Measurements from ENCODE around the gene HNRNPR. TPM values are rescaled to one million over a fixed set of nuclear protein-coding genes. Genes with fewer than 3 reads are reported as not detected.
"Not testable (repeated sequence)": the region's sequence is repeated elsewhere in the genome, so short reads cannot be mapped to it uniquely, and the experiment has no call there.

HNRNPR gene
- 125 TPM for polyA plus RNA-seq (ENCODE audit: insufficient read length)

DNA sequence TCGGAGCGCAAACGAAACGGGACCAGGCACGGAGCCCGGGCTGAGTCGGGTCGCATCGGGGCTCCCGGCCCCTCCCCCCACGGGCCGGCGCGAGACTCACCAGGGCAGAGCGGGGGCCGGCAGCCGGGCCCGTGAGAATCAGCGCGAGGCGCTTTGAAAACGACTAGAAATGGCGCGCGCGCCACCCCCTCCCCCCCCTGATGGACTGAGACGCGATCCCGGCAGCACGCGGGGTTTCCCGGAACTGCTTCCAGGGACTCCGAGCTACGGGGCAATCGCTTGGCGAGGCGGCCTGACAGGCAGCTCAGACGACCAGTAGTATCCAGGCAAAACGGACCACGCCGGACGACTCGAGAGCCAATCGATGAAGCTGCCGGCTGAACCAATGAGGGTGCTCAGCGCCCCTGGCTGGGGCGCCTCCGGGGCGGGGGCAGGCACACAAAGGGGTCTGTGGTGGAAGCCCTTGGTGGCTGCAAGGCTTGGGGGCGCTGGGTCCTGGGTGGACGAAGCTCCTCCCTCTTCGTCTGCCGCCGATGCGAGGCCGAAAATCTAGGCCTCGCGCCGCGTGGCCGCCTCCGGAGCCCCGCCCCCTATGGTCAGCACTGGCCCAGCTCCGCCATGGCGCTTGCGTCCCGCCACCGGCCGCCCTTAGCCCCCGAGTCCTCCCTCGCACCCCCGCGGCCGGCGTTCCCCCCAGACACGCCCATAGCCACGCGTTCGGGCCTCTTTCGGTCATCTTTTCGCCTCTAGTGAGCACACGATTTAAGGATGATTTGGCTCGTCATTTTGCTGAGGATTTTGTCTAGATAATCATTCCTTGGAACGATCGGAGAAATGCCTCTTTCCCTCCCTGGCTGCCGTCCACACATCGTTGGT is at the start of gene HNRNPR:
TSS of gene HNRNPR (minus strand) at position 174 of the 876 bp plus-strand sequence. CDS start 3,276 bp downstream, outside the sequence.
- DNase-seq = peak; percentile 100

DNA sequence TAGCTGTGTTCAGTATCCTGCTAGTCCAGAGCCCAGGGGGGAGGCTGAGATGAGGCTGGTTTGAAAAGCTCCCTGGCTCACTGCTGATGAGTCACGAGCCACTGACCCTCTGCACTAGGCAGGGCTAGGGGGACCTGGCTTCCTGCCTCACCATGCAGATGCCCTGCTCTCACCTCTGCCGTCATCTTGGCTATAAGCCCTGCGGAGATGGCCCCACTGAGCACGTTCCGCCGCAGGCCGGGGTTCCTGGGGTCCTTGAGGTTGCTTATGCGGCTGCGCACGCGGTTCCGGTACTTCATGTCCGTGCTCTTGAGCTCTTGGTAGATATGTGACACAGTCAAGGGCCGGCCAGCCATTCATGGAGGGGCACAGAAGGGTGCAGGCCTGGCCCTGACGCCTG is 49.6 kb upstream of the HNRNPR start:
- DNase-seq = no peak

DNA sequence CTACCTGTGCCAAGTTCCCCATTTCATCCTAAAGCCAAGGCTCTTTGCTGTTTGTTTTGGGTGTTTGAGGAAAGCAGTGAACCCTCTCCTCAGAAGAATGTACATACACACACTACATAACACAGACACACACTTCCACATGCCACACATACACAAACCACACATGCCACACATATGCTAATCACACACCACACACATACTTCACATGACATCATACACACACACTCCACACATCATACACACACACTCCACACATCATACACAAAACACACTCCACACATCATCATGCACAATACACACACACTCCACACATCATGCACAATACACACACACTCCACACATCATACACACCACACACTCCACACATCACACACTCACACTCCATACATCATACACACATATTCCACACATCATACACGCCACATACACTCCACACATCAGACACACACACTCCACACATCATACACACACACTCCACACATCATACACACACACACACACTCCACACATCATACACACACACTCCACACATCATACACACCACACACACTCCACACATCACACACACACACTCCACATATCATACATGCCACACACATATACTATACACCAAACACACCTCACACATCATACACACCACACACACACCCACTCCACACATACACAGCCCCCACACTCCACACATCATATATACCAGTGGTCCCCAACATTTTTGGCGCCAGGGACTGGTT is 48.2 kb upstream of the HNRNPR start:
- no peak for DNase-seq

DNA sequence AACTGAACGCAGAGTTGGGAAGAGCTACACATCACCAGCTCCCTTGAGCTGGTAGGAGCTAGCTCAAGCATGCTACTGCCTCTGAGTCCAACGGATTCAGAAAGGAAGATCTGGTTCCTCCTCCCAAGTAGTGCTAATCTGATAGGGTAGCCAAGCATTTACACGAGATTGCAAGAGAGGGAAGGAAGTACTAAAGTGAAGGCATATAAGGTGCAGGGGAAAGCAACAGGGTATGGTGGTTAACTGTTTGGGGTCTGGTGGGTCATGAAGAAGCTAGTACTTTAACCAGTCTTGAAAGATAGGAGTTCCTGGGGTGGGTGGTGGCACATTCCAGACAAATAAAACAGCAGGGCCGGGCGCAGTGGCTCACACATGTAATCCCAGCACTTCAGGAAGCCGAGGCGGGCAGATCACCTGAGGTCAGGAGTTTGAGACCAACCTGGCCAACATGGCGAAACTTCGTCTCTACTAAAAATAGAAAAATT is 45.8 kb upstream of the HNRNPR start:
- no peak for DNase-seq

DNA sequence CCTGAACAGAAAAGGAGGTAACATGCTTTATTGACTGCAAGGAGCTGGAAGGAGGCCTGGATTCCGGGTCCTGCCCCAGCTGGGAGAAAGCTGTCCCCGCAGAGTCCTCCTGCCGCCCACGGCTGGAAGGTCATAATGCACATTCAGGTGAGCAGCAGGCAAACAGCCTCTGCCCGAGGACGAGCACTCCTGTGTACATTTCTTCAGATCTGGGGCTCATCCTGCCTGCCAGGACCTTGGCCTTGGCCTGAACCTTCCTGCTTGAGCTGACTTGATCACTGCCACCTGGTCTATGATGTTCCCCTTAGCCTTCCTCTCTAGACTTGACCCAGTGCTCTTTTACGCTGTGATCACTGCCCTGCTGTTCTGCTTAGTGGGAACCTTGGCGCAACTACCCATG is 43.4 kb upstream of the HNRNPR start:
- DNase-seq = no peak

DNA sequence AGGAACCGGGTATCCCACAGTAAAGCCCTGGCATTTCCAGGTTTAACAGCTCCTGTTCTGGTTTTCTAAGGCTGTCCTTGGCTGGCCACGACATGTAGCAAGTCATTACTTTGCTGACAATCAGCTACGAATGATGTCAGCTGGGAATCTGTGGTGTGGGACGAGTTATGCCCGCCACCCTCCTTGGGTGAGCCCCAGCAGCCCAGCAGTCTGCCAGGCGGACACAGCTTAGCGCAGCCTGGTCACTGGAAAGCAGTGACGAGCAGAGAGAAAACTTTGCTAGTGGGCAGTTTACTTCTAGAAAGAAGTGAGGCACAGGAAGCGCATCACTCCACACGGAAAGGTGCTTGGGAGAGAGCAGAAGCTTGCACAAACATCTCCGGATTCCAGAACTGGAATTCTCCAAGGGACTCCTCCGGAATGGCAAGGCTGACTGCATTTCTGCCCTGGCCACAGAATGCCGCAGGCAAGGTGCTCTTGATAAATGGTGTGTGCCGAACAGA is 41.1 kb upstream of the HNRNPR start:
- DNase-seq = no peak

DNA sequence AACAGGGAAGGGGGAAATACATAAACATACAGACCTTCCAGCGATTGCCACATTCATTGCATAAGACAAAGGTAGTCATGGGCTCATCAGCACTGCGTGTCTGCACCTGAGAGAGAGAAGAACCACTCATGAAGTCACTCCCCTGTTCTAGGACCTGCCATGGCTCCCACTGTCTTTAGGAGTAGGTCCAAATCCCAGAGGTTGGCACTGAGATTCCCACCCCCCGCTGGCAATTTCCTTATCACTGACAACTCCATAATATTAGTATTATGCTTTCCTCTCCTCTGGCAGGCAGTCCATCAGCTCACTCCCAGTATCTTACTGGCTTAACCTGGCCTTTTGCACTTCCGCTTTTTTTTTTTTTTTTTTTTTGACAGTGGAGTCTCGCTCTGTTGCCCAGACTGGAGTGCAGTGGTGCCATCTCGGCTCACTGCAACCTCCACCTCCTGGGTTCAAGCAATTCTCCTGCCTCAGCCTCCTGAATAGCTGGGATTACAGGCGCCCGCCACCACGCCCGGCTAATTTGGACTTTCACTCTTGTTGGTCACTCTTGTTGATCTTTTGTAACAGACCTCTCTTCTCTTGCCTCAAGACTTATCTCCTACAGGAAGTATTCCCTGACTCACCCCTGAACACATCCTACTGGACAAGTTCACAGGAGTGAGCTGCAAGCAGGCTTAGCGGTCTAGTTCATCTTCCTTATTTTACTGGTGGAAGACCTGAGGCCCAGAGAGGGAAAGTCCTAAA is 40.4 kb upstream of the HNRNPR start:
- DNase-seq = no peak

DNA sequence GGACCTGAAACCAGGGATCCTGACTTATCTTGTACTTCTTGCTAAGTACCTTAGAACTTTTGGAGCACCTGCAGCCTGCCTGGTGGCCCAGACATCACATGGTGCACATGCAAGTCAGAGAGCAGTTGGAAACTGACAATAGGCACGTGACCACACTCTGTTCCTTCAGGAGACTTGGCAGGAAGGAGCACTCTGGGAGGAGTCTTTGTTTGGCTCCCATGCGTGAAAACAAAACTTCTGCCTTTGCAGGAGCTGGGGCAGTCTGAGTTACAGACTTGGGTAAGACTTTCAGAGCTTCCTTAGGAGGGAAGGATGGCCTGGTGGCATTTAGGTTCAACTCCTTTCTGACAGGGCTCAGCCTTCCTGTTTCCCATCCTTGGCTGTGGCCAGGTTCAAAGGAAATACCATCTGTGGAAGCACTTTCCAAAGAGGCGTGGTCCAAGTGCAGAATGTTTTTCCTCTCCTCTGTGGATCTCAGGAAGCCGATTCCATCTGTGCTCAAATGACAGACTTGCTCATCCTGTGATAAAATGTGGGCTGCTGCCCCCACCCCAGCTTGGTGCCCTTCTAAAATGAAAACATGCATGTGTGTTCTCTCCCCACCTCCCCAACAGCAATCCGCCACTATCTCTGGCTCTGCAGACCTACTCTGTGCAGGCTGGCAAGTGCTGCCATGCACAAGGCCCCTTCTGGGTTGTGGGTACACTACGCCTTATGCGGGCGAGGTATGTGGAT is 39.7 kb upstream of the HNRNPR start:
- peak; percentile 41 for DNase-seq

DNA sequence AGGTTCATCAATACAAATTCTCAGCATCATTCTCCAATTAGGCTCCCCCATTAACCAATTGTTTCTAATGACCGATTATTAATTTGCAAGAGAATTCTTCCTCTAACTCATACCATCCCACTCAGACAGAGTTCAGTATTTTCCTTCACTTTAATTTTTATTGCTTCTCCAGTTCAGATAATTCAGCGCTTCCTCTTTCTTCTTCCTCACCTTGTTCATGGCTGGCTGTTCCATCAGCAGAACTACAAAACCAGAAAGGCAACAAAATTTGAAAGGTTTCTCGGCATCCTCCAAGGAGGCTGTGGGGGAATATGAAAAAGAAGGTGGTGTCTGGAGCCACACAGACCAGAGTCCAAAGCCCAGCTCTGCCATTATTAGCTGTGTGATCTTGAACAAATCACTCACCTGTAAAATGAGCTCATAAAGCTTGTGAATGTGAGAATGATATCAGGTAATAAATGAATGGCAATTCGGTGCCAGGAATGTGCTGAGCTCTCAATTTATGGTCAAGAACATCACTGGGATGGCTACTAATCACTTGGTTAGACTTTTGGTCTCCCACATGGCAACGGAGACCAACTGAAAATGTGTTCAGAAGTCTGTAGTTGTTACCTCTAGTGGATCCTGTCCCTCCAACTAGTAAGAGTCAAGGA is 37.3 kb upstream of the HNRNPR start:
- no peak for DNase-seq

DNA sequence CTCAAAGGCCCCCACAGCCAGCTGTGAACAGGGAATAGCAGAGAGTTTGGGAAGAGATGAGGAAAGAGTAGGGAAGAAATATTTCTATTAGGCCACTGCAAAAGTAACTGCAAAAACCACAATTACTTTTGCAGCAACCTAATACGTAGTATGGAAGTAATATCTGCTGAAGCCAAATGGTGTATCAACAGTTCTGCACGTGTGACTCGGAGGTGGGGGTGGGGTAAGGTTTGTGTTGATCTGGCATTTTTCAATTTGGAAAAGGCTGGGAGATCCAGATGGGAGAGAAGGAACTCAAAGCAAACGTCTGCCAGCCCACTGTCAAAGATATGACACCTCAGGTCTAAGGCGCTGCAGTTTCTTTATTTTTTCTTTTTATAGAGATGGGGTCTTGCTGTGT is 36.6 kb upstream of the HNRNPR start:
- no peak for DNase-seq

DNA sequence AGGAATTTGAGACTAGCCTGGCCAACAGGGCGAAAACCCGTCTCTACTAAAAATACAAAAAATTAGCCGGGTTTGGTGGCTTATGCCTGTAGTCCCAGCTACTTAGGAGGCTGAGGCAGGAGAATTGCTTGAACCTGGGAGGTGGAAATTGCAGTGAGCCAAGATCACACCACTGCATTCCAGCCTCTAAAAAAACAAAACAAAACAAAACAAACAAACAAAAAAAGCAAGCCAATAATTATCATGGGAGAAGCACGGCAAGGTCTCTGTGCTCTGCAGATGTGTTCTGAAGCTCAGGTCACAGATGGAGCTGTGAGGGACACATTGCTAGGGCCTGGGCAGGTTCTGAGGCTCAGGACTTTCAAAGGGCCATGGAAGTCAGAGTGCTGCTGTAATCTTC is 36.2 kb upstream of the HNRNPR start:
- DNase-seq = not testable (repeated sequence)

DNA sequence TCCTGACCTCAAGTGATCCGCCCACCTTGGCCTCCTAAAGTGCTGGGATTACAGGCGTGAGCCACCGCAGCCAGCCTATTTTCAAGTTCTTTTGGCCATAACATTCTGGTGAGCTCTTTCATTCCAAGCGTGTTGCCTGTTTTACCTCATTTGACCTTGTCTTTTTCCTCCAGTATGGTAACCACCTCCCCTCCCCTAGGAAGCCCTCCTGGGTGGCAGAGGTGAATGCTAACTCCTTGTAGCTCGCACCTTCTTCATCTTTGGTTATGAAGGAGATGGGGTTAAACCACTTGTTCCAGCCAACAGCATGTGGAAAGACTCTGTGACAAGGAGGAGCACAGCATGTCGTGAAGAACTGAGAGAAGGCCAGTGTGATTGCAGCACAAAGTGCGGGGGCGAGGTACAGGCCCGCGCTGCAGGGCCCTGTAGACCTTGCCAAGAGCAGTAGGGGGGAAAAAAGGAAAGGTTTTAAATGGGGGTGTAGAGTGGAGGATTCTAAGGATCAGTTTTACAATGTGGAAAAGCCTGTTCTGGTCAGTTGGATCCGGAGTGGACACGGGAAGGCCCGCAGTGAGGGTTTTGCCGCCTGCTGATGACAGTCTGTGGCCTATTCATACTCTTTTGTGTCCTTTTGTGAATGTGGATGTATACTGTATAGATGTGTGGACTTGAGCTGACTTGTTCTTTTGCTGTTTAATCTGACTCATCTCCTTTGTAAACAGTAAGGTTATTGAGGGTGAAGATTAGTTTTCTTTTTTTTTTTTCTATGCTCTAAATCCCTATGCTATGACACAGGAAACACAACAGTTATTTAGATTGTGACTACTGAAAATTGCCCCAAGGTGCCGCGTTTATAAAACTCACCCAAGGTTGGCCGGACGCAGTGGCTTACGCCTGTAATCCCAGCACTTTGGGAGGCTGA is 33.1 kb upstream of the HNRNPR start:
- DNase-seq = no peak

DNA sequence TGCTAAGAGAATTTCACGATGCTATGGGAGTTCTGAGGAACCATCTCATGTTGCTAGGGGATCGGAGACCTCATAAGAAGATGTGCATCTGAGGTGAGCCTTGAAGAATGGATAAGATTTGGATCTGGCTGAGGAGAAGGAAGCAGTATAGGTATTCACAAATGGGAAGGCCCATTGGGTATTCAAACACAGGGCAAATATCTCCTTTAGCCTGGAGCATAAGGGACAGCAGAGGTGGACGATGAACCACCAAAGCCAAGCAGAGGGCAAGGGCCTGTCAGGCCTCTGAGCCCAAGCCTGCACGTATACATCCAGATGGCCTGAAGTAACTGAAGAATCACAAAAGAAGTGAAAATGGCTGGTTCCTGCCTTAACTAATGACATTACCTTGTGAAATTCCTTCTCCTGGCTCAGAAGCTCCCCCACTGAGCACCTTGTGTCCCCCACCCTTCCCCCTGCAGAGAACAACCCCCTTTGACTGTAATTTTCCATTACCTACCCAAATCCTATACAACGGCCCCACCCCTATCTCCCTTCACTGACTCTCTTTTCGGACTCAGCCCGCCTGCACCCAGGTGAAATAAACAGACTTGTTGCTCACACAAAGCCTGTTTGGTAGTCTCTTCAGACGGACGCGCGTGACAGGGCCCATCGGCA is 30.1 kb upstream of the HNRNPR start:
- DNase-seq = not testable (repeated sequence)

DNA sequence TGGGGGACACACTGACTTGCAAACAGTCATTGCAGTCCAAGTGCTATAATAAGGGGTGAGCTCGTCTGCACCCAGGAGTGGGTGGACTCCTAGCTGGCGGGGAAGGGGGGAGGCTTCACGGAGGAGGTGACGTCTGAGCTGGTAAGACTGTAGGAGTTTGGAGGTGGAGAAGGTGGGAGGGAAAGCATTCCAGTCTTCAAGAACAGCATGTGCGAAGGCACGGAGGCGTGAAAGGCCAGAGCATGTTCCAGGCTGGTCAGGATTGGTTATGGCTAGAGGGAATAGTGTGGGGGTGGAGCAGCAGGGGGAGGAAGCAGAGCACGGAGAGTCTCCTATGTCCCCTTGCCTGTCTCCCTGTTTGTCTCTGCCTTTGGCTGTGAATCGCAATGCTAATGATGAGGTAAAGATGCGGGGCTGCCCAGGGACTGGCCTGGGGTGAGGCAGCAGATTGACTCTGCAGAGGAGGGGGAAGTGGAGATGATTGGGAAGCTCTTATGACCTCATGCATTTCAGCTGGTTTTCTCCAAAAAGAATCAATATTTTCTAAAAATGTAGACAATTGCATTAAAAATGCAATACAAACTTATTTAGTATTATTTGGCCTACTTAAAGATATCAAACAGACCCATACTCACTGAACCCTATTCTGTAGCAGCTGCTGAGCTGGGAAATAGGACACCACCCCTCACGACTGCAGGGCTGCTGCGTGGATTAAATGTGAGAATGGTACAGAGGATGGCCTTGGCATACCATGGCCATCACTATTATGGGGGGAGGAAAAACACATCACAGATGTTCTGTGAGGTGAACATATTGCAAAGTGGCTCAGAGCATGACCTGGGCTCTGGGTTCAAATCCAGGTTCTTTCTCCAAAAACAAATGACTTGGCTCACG is 28.1 kb upstream of the HNRNPR start:
- no peak for DNase-seq

DNA sequence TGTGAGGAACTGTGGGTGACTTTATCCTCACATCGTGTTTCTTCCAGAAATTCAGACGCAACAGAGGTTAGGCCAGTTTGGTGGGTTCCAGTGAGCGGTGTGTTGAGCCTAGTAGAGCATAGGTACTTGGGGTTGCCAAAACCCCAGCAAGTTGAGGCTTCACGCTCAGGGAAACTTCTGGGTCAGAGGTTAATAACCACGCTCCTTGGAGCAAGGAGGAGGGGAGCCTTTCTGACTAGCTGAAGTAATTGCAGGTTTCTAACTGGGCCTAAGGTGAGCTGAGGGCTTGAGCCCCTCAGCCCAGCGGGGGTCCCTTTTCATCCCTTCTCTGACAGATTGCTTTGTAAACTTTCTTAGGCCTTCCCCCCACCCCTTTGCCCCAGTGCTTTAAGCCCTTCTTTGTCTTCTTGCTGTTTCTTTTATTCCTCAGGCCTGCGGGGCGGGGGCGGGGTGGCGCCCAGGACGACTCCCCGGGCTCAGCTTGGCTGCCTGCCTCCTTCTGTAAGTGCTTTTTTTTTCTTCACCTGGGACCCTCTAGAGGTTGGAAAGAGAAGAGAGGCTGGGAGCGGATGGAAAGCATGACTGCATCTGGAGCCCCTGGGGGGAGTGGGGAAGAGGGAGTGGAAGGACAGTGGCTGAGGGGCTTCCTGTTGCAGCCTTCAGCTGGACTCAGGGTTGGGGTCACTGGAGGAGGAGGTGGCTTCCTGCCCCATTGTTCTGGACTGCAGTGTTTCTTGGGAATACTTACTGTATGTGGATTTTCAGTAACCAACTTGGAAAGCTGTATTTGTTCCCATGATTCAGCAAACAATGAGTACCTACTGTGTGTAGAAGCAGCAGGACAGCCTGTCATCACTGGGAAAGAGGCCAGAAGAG is 26.9 kb upstream of the HNRNPR start:
- DNase-seq = peak; percentile 62

DNA sequence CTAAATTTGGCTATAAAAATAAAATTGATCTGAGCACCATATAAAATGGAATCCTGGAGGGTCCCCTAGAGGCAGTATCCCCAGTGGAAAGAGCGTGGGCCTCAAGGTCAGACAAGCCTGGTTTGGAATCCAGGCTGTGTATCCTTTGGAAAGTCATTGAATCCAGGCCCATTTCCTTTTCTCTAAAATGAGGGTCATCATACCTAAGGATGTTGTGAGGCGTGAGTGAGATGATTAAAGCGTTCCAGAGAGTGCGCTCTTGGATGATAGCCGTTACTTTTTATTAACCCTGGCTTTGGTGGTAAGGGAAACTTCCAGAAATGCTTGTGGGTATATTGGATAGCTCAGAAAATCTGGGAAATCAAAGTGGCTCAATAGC is 26.2 kb upstream of the HNRNPR start:
- DNase-seq = no peak

DNA sequence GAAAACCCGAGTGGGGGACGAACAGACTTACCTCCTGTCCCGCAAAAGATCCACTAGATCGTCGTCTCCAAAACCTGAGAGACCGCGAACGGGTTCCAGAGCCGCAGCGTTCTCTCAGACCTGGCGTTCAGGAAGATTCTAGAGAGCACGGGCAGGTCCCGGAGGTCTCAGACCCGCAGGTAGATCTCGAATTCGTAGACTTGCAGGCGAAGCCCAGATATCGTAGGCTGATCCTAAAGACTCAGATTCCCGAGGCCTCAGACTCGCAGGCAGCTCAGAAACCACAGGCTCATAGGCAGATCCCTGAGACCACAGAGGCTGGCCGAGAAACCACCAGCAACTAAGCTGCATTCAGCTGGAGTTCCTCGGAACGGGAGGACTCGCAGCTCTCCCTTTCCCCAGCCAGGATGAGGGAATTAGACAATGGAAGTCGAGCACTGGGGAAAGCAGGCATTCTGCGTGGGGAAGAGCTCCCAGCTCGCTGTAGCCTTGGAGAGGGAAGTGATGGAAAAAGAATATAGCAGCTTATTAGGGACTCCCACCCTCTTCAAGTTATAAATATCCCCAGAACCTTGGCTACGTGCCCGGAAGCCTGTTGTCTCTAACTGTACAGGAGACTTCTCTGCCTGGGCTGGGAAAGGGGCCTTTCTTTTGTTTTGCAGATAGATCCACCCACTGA is 25.4 kb upstream of the HNRNPR start, which contains the start of gene ZNF436:
TSS of gene ZNF436 (minus strand) at position 502 of the 679 bp plus-strand sequence. CDS start 1,831 bp downstream, outside the sequence.
- DNase-seq = peak; percentile 94

Measured in hindlimb muscle (tissue), 1 donor.